Measurements from ENCODE around the gene HDAC4.

DNA sequence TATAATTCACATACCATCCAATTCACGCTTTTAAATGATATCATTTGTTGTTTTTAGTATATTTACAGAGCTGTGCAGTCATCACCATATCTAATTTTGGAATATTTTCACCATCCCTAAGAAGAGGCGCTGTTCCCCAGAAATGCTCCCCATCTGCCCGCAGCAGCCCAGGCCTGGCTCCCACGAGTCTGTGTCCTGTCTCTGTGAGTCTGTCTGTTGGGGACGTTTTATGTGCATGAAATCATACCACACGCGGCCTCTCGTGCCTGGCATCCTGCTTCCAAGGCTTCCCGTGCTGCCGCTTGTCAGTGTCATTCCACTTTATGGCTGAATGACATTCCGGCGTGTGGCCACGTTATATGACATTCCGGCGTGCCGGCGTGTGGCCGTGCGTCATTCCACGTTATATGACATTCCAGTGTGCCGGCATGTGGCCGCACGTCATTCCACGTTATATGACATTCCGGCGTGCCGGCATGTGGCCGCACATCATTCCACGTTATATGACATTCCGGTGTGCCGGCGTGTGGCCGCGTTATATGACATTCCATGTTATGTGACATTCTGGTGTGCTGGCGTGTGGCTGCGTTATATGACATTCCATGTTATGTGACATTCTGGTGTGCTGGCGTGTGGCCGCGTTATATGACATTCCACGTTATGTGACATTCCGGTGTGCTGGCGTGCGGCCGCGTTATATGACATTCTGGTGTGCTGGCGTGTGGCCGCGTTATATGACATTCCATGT lies 276.5 kb downstream of the HDAC4 start:
- TF ChIP-seq POLR2A (IDR thresholded peaks at IDR 0.05; ENCODE audit: borderline replicate concordance, extremely low read depth, insufficient read depth, insufficient read length) (no peak), EGR1 (IDR thresholded peaks at IDR 0.05; ENCODE audit: low read depth) (no peak), YY1 (IDR thresholded peaks at IDR 0.05; ENCODE audit: extremely low read depth, insufficient replicate concordance, low read depth, low read length) (no peak), EZH2phosphoT487 (IDR thresholded peaks at IDR 0.05; ENCODE audit: borderline replicate concordance) (no peak), TCF7L2 (IDR thresholded peaks at IDR 0.05; ENCODE audit: borderline replicate concordance, extremely low read depth, insufficient read depth, insufficient read length) (no peak), FOSL1 (IDR thresholded peaks at IDR 0.05; ENCODE audit: low read depth) (no peak), CEBPB (IDR thresholded peaks at IDR 0.05; ENCODE audit: low read depth) (no peak), CBX3 (IDR thresholded peaks at IDR 0.05; ENCODE audit: low read depth) (no peak)
- TF ChIP-seq, protein P1, sequence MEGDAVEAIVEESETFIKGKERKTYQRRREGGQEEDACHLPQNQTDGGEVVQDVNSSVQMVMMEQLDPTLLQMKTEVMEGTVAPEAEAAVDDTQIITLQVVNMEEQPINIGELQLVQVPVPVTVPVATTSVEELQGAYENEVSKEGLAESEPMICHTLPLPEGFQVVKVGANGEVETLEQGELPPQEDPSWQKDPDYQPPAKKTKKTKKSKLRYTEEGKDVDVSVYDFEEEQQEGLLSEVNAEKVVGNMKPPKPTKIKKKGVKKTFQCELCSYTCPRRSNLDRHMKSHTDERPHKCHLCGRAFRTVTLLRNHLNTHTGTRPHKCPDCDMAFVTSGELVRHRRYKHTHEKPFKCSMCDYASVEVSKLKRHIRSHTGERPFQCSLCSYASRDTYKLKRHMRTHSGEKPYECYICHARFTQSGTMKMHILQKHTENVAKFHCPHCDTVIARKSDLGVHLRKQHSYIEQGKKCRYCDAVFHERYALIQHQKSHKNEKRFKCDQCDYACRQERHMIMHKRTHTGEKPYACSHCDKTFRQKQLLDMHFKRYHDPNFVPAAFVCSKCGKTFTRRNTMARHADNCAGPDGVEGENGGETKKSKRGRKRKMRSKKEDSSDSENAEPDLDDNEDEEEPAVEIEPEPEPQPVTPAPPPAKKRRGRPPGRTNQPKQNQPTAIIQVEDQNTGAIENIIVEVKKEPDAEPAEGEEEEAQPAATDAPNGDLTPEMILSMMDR (IDR thresholded peaks at IDR 0.05 in 2 of 3, conservative IDR thresholded peaks at IDR 0.05 in 1 of 3; ENCODE audit: borderline replicate concordance in 1 of 3, insufficient read depth in 1 of 3, low read depth in 2 of 3, low read length in 2 of 3) = no peak
- TF ChIP-seq, protein P2, sequence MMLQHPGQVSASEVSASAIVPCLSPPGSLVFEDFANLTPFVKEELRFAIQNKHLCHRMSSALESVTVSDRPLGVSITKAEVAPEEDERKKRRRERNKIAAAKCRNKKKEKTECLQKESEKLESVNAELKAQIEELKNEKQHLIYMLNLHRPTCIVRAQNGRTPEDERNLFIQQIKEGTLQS (IDR thresholded peaks at IDR 0.05) = no peak
- TF ChIP-seq, protein P3, sequence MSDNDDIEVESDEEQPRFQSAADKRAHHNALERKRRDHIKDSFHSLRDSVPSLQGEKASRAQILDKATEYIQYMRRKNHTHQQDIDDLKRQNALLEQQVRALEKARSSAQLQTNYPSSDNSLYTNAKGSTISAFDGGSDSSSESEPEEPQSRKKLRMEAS (IDR thresholded peaks at IDR 0.05) = no peak
- TF ChIP-seq, protein P4, sequence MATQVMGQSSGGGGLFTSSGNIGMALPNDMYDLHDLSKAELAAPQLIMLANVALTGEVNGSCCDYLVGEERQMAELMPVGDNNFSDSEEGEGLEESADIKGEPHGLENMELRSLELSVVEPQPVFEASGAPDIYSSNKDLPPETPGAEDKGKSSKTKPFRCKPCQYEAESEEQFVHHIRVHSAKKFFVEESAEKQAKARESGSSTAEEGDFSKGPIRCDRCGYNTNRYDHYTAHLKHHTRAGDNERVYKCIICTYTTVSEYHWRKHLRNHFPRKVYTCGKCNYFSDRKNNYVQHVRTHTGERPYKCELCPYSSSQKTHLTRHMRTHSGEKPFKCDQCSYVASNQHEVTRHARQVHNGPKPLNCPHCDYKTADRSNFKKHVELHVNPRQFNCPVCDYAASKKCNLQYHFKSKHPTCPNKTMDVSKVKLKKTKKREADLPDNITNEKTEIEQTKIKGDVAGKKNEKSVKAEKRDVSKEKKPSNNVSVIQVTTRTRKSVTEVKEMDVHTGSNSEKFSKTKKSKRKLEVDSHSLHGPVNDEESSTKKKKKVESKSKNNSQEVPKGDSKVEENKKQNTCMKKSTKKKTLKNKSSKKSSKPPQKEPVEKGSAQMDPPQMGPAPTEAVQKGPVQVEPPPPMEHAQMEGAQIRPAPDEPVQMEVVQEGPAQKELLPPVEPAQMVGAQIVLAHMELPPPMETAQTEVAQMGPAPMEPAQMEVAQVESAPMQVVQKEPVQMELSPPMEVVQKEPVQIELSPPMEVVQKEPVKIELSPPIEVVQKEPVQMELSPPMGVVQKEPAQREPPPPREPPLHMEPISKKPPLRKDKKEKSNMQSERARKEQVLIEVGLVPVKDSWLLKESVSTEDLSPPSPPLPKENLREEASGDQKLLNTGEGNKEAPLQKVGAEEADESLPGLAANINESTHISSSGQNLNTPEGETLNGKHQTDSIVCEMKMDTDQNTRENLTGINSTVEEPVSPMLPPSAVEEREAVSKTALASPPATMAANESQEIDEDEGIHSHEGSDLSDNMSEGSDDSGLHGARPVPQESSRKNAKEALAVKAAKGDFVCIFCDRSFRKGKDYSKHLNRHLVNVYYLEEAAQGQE (IDR thresholded peaks at IDR 0.05; ENCODE audit: low read depth) = no peak
